SK-N-SH (cell line): Measurements from ENCODE around the gene GJD3. TPM values are rescaled to one million over a fixed set of nuclear protein-coding genes. Genes with fewer than 3 reads are reported as not detected.

ENCODE experiments used
- CTCF ChIA-PET: fragments of 300-600, 350-600 bp; formaldehyde crosslinking; extraction: SDS; loops from one replicate; lab custom pipeline; 2021; lab: Yijun Ruan, JAX
- POLR2A ChIA-PET: fragments of 350-600 bp; sonication (Branson Sonifier 250); formaldehyde crosslinking; extraction: SDS; loops from one replicate; lab custom pipeline; 2020; ENCODE audit warnings: antibody characterized with exemption, inconsistent platforms; lab: Yijun Ruan, JAX
- DNase-seq: peaks from one replicate; pipeline ENCODE4 v3.0.0; 2012
- H2AFZ ChIP-seq: fragments of 200-600 bp; sonication (generic); 2 replicates; pipeline ENCODE4 v1.8.1; 2016; ENCODE audit warnings: antibody characterized with exemption, mild to moderate bottlenecking, low read depth
- H3F3A ChIP-seq: fragments of 200-600 bp; sonication (generic); replicated peaks from 2 replicates; pipeline ENCODE3; 2016; ENCODE audit warnings: antibody characterized with exemption, mild to moderate bottlenecking; ENCODE audit not compliant: insufficient read depth
- H3K27ac ChIP-seq, 2 experiments: fragments of 200-500 bp in 1 of 2; fragments of 200-600 bp in 1 of 2; sonication (Bioruptor generic) in 1 of 2; sonication (generic), shearing (Covaris generic) in 1 of 2; 2 replicates each; pipeline versions ENCODE4 v1.5.1 to v1.6.1; 2014 to 2016; ENCODE audit warnings: low read depth in 2 of 2, inconsistent platforms in 1 of 2, low read length in 1 of 2, mild to moderate bottlenecking in 1 of 2, mixed read lengths in 1 of 2
- H3K27me3 ChIP-seq: fragments of 200-600 bp; sonication (generic), shearing (Covaris generic); 2 replicates; pipeline ENCODE4 v1.6.1; 2016; ENCODE audit warnings: mixed run types; ENCODE audit not compliant: insufficient read depth
- H3K36me3 ChIP-seq, 2 experiments: fragments of 200-500 bp in 1 of 2; fragments of 200-600 bp in 1 of 2; sonication (Bioruptor generic) in 1 of 2; sonication (generic) in 1 of 2; replicated peaks in 1 of 2; 2 replicates each; pipeline versions ENCODE3 to v1.5.1; 2014 to 2016; ENCODE audit warnings: low read length in 1 of 2, mild to moderate bottlenecking in 1 of 2; ENCODE audit not compliant: insufficient read depth in 2 of 2, control insufficient read depth in 1 of 2
- H3K4me1 ChIP-seq, 2 experiments: fragments of 200-500 bp in 1 of 2; fragments of 200-600 bp in 1 of 2; sonication (Bioruptor generic) in 1 of 2; sonication (generic), shearing (Covaris generic) in 1 of 2; 2 replicates each; pipeline versions ENCODE4 v1.5.1 to v1.6.1; 2014 to 2016; ENCODE audit warnings: low read depth in 1 of 2, low read length in 1 of 2, mixed run types in 1 of 2; ENCODE audit not compliant: insufficient read depth in 2 of 2, control insufficient read depth in 1 of 2
- H3K4me2 ChIP-seq: fragments of 200-600 bp; sonication (generic), shearing (Covaris generic); 2 replicates; pipeline ENCODE4 v1.6.1; 2017; ENCODE audit warnings: mixed run types
- H3K4me3 ChIP-seq, 2 experiments: fragments of 200-500 bp in 1 of 2; fragments of 200-600 bp in 1 of 2; sonication (Bioruptor generic) in 1 of 2; sonication (generic), shearing (Covaris generic) in 1 of 2; 2 replicates each; pipeline versions ENCODE4 v1.5.1 to v1.8.1; 2014 to 2016; ENCODE audit warnings: low read depth in 2 of 2, inconsistent platforms in 1 of 2, low read length in 1 of 2, mild to moderate bottlenecking in 1 of 2, mixed read lengths in 1 of 2, moderate library complexity in 1 of 2
- H3K79me2 ChIP-seq: fragments of 200-600 bp; sonication (generic); 2 replicates; pipeline ENCODE4 v1.8.1; 2017; ENCODE audit warnings: mild to moderate bottlenecking; ENCODE audit not compliant: insufficient read depth
- H3K9ac ChIP-seq: fragments of 200-600 bp; sonication (generic); 2 replicates; pipeline ENCODE4 v1.6.1; 2017; ENCODE audit warnings: mixed run types
- H3K9me2 ChIP-seq: fragments of 200-600 bp; sonication (generic); 2 replicates; pipeline ENCODE4 v1.6.1; 2017; ENCODE audit warnings: mixed run types
- H3K9me3 ChIP-seq: fragments of 200-600 bp; sonication (generic); 2 replicates; pipeline ENCODE4 v1.6.1; 2017; ENCODE audit warnings: mixed run types, mild to moderate bottlenecking, moderate library complexity
- H4K20me1 ChIP-seq: fragments of 200-600 bp; sonication (generic); 2 replicates; pipeline ENCODE4 v1.6.1; 2017; ENCODE audit warnings: mild to moderate bottlenecking, mixed run types; ENCODE audit not compliant: insufficient read depth
- ELF1 ChIP-seq: IDR thresholded peaks from 2 replicates; pipeline ENCODE4 v1.4.0; 2012
- EP300 ChIP-seq, 2 experiments: IDR thresholded peaks; 2 replicates each; pipeline versions ENCODE4 v1.4.0 to v1.6.1; 2012; ENCODE audit warnings: borderline replicate concordance in 1 of 2, low read depth in 1 of 2, low read length in 1 of 2
- EZH2phosphoT487 ChIP-seq: fragments of 200-600 bp; sonication (generic); IDR thresholded peaks from 2 replicates; pipeline ENCODE4 v1.6.1; 2017; ENCODE audit warnings: low read depth, mixed run types, mild to moderate bottlenecking, antibody characterized with exemption, moderate library complexity, borderline replicate concordance
- FOSL2 ChIP-seq: IDR thresholded peaks from 2 replicates; pipeline ENCODE4 v1.4.0; 2012; ENCODE audit warnings: low read depth, mild to moderate bottlenecking, moderate library complexity, borderline replicate concordance
- FOXJ3 ChIP-seq: sonication (generic); formaldehyde crosslinking; IDR thresholded peaks from 2 replicates; pipeline ENCODE4 v1.5.1; 2020; ENCODE audit warnings: mild to moderate bottlenecking, missing genetic modification reagents
- FOXM1 ChIP-seq: IDR thresholded peaks from 2 replicates; pipeline ENCODE4 v1.4.0; 2012; ENCODE audit warnings: low read depth, mild to moderate bottlenecking
- GABPA ChIP-seq: IDR thresholded peaks from 2 replicates; pipeline ENCODE4 v1.4.0; 2012; ENCODE audit warnings: low read depth, mild to moderate bottlenecking
- GATA2 ChIP-seq: sonication (generic); formaldehyde crosslinking; IDR thresholded peaks from 2 replicates; pipeline ENCODE4 v1.5.0; 2020; ENCODE audit warnings: mild to moderate bottlenecking, missing genetic modification reagents
- MAX ChIP-seq: IDR thresholded peaks from 2 replicates; pipeline ENCODE4 v1.4.0; 2012; ENCODE audit warnings: low read depth
- MEF2A ChIP-seq: IDR thresholded peaks from 2 replicates; pipeline ENCODE4 v1.4.0; 2012; ENCODE audit warnings: low read depth, borderline replicate concordance
- MXI1 ChIP-seq: IDR thresholded peaks from 2 replicates; pipeline ENCODE4 v1.6.1; 2012; ENCODE audit warnings: mild to moderate bottlenecking, low read depth, low read length, improper control_type of control experiment
- NFIC ChIP-seq: IDR thresholded peaks from 2 replicates; pipeline ENCODE4 v1.4.0; 2012; ENCODE audit warnings: borderline replicate concordance
- NRF1 ChIP-seq: IDR thresholded peaks from 2 replicates; pipeline ENCODE4 v1.6.1; 2012; ENCODE audit warnings: low read depth, mild to moderate bottlenecking, low read length
- PBX3 ChIP-seq: IDR thresholded peaks from 2 replicates; pipeline ENCODE4; 2012
- RAD21 ChIP-seq: IDR thresholded peaks from 2 replicates; pipeline ENCODE4 v1.6.1; 2012; ENCODE audit warnings: mild to moderate bottlenecking, low read length
- RCOR1 ChIP-seq: fragments of 150-350 bp; IDR thresholded peaks from 2 replicates; pipeline ENCODE4 v1.6.1; 2017; ENCODE audit warnings: antibody characterized with exemption, low read length
- REST ChIP-seq: IDR thresholded peaks from 2 replicates; pipeline ENCODE4 v1.6.1; 2012; ENCODE audit warnings: mild to moderate bottlenecking, low read depth, low read length, moderate library complexity
- RXRA ChIP-seq: IDR thresholded peaks from 2 replicates; pipeline ENCODE4 v1.4.0; 2012; ENCODE audit warnings: low read depth, mild to moderate bottlenecking, borderline replicate concordance
- SIN3A ChIP-seq: IDR thresholded peaks from 2 replicates; pipeline ENCODE4 v1.6.1; 2012; ENCODE audit warnings: low read depth, mild to moderate bottlenecking, low read length, moderate library complexity, borderline replicate concordance
- TCF12 ChIP-seq: IDR thresholded peaks from 2 replicates; pipeline ENCODE4 v1.4.0; 2012
- TEAD4 ChIP-seq: IDR thresholded peaks from 2 replicates; pipeline ENCODE4 v1.4.0; 2012; ENCODE audit warnings: mild to moderate bottlenecking, borderline replicate concordance; ENCODE audit not compliant: insufficient read depth
- USF1 ChIP-seq: IDR thresholded peaks from 2 replicates; pipeline ENCODE4 v1.4.0; 2012; ENCODE audit warnings: low read depth, borderline replicate concordance
- YY1 ChIP-seq: IDR thresholded peaks from 2 replicates; pipeline ENCODE4 v1.4.0; 2012; ENCODE audit warnings: low read depth, mild to moderate bottlenecking
- ZBTB33 ChIP-seq: IDR thresholded peaks from 2 replicates; pipeline ENCODE4 v1.4.0; 2012; ENCODE audit warnings: low read depth, borderline replicate concordance
- WGBS: methylation state at CpG from one replicate; pipeline ENCODE4 v1.1.6; 2017; ENCODE audit warnings: low lambda C conversion rate; 5-methylcytosine and 5-hydroxymethylcytosine counted together
- polyA plus RNA-seq, 3 experiments: library from polyadenylated mRNA; depleted of rRNA; stranded (reverse); fragments of >200 nt; gene quantifications; 2 replicates each; pipeline ENCODE4 v1.2.3, GENCODE V29; 2012

Gene GJD3
- polyA plus RNA-seq, 1 of the 3 experiments (the other 2 are of a cell fraction), result not detected

- Histone ChIP-seq H3K36me3 (peaks cover 13 to 20% of the 10 kb centered on the region in 2 experiments), H3K27ac (peak overlapping the region; percentile 69 to 99), H3K79me2 (peaks cover 90% of the 10 kb centered on the region), H3K4me3 (peak overlapping the region; percentile 69 to 78), H3K9me2 (no peaks in the 10 kb centered on the region), H3F3A (peaks cover 6% of the 10 kb centered on the region), H2AFZ (no peak overlapping the region), H3K4me2 (peak overlapping the region; percentile 97), H4K20me1 (peaks cover 54% of the 10 kb centered on the region), H3K27me3 (no peaks in the 10 kb centered on the region), H3K9ac (peak overlapping the region; percentile 64; the same call in 1 of the 2 replicates), H3K4me1 (peaks cover 67 to 81% of the 10 kb centered on the region in 2 experiments), H3K9me3 (no peaks in the 10 kb centered on the region)
- WGBS, result 30% methylated on average over 33 of the region's 45 CpGs
- ChIA-PET POLR2A (interaction anchor here (0.9 to 2.5 kb wide), 2 partner anchors 13 to 38 kb away, joined by 3 to 8 read pairs; no protein-coding TSS in a partner anchor), CTCF (interaction anchor here (0.9 to 57.6 kb wide), 7 partner anchors 9 to 153 kb away, joined by 3 to 1706 read pairs (median 6); partner anchors contain the start of genes CDC6 and RARA)
- DNase-seq, result peak; percentile 74
- TF ChIP-seq RXRA, result 0 out of 2 replicates have a peak, but pooled peaks have one; percentile 49
- no peak for TF ChIP-seq REST
- no peak for TF ChIP-seq FOXJ3 (CRISPR knock-in tag)
- TF ChIP-seq MEF2A, result no peak
- no peak for TF ChIP-seq GABPA
- no peak for TF ChIP-seq RAD21
- no peak; the same call in none of the 2 replicates for TF ChIP-seq TEAD4
- no peak for TF ChIP-seq ZBTB33
- TF ChIP-seq TCF12, result peak; percentile 52; the same call in 1 of the 2 replicates
- TF ChIP-seq ELF1, result no peak
- TF ChIP-seq USF1, result no peak; the same call in 1 of the 2 replicates
- TF ChIP-seq RCOR1, result peak; percentile 32; the same call in 1 of the 2 replicates
- peak; percentile 79 for TF ChIP-seq MXI1
- TF ChIP-seq EZH2phosphoT487, result no peak
- no peak for TF ChIP-seq YY1
- peak; percentile 45; the same call in 1 of the 2 replicates for TF ChIP-seq NFIC
- TF ChIP-seq MAX, result peak; percentile 92
- no peak for TF ChIP-seq NRF1
- TF ChIP-seq PBX3, result no peak; the same call in 1 of the 2 replicates
- TF ChIP-seq SIN3A, result 0 out of 2 replicates have a peak, but pooled peaks have one; percentile 23
- TF ChIP-seq GATA2 (CRISPR knock-in tag), result peak; percentile 50; the same call in 1 of the 2 replicates
- TF ChIP-seq FOSL2, result no peak
- TF ChIP-seq EP300 (IDR thresholded peaks at IDR 0.05; ENCODE audit: borderline replicate concordance in 1 of 2, low read depth in 1 of 2, low read length in 1 of 2), result 0 out of 4 replicates have a peak, but pooled peaks of 1 of the 2 experiments have one; percentile 33
- TF ChIP-seq FOXM1, result no peak
Observed at GRCh38 chr17:40345161-40345993, 19.2 kb downstream of the GJD3 start.
